K562 (cell line): ENCODE measurements around the gene WNT7B. TPM values are rescaled to one million over a fixed set of nuclear protein-coding genes. Genes with fewer than 3 reads are reported as not detected.

Experiments
- ATAC-seq: fragments of 200-7000 bp; cut with Tn5 transposase; 3 replicates; pipeline ENCODE4 v1.9.1; 2020; ENCODE audit warnings: moderate library complexity
- BruUV-seq: library from RNA; stranded (reverse); fragments of 400-500 nt; replicated peaks from 2 replicates; lab custom pipeline; 2021; lab: Mats Ljungman, UMichigan
- CTCF ChIA-PET: fragments of 300-600 bp; formaldehyde crosslinking; extraction: SDS; loops from one replicate; lab custom pipeline; 2021; ENCODE audit warnings: low intra/inter-chr PET ratio; lab: Yijun Ruan, JAX
- POLR2A ChIA-PET: fragments of 300-600, 350-650 bp; sonication (Branson Sonifier 250); formaldehyde crosslinking; extraction: SDS; loops from one replicate; lab custom pipeline; 2021; ENCODE audit warnings: antibody characterized with exemption, inconsistent platforms; lab: Yijun Ruan, JAX
- DNase-seq, 4 experiments: peaks; one replicate each; pipeline versions ENCODE4 v3.0.0 to v3.0.0-alpha.2; 2011 to 2018; ENCODE audit warnings: low spot score in 3 of 4, mixed read lengths in 3 of 4; ENCODE audit errors: extremely low read depth in 1 of 4
- FAIRE-seq: peaks from 2 replicates; lab custom pipeline; 2011; peaks lifted over from hg19 to GRCh38; lab: Jason Lieb, UNC
- H2AFZ ChIP-seq: 2 replicates; pipeline ENCODE4 v1.6.0; 2011; ENCODE audit warnings: low read depth, low read length, control low read depth, inconsistent platforms
- H3K27ac ChIP-seq: fragments of 200-600 bp; 3 replicates; pipeline ENCODE4 v1.8.0; 2011; ENCODE audit warnings: low read depth, mild to moderate bottlenecking, control low read depth, inconsistent platforms, low read length, moderate library complexity, mixed read lengths; ENCODE audit errors: extremely low read depth
- H3K27me3 ChIP-seq, 2 experiments: fragments of 300-600 bp in 1 of 2; 2 replicates in 1 of 2; 3 replicates in 1 of 2; pipeline versions ENCODE4 v1.6.0 to v1.8.0; 2011; ENCODE audit warnings: inconsistent platforms in 2 of 2, low read length in 2 of 2, mild to moderate bottlenecking in 1 of 2, mixed read lengths in 1 of 2, moderate library complexity in 1 of 2; ENCODE audit not compliant: control insufficient read depth in 2 of 2, insufficient read depth in 2 of 2
- H3K36me3 ChIP-seq: fragments of 300-600 bp; 3 replicates; pipeline ENCODE4 v1.8.0; 2011; ENCODE audit warnings: mild to moderate bottlenecking, low read length, inconsistent platforms; ENCODE audit not compliant: control insufficient read depth, insufficient read depth
- H3K4me1 ChIP-seq, 2 experiments: fragments of 200-600 bp in 1 of 2; replicated peaks in 1 of 2; 2 replicates in 1 of 2; 3 replicates in 1 of 2; pipeline versions ENCODE4 v1.5.1 to v1.8.0; 2011; ENCODE audit warnings: inconsistent platforms in 2 of 2, low read length in 2 of 2, mild to moderate bottlenecking in 1 of 2, mixed read lengths in 1 of 2, moderate library complexity in 1 of 2; ENCODE audit not compliant: control insufficient read depth in 2 of 2, insufficient read depth in 2 of 2
- H3K4me2 ChIP-seq: 2 replicates; pipeline ENCODE4 v1.6.1; 2011; ENCODE audit warnings: low read length, control low read depth, inconsistent platforms, mixed read lengths; ENCODE audit not compliant: insufficient read depth
- H3K4me3 ChIP-seq: fragments of 200-600 bp; sonication (generic), shearing (Covaris generic); 2 replicates; pipeline ENCODE4 v1.5.1; 2016; ENCODE audit warnings: control low read depth, inconsistent platforms
- H3K79me2 ChIP-seq: fragments of 200-600 bp; 3 replicates; pipeline ENCODE4 v1.8.0; 2011; ENCODE audit warnings: low read length, inconsistent platforms; ENCODE audit not compliant: control insufficient read depth, insufficient read depth
- H3K9ac ChIP-seq, 2 experiments: 2 replicates each; pipeline versions ENCODE4 v1.6.0 to v1.6.1; 2011; ENCODE audit warnings: low read depth in 2 of 2, low read length in 2 of 2, control low read depth in 1 of 2, inconsistent platforms in 1 of 2, mild to moderate bottlenecking in 1 of 2, mixed read lengths in 1 of 2; ENCODE audit not compliant: insufficient read depth in 1 of 2
- H3K9me1 ChIP-seq: one replicate; pipeline ENCODE4 v1.6.0; 2011; ENCODE audit warnings: inconsistent platforms, mild to moderate bottlenecking, low read length, moderate library complexity; ENCODE audit not compliant: control insufficient read depth, insufficient read depth
- H3K9me3 ChIP-seq: replicated peaks from 2 replicates; pipeline ENCODE4 v1.5.1; 2011; ENCODE audit warnings: low read depth, low read length, inconsistent platforms; ENCODE audit not compliant: control insufficient read depth, insufficient read depth
- H4K20me1 ChIP-seq: replicated peaks from 2 replicates; pipeline ENCODE4 v1.6.1; 2011; ENCODE audit warnings: low read length, inconsistent platforms, mixed read lengths; ENCODE audit not compliant: control insufficient read depth, insufficient read depth
- HOXB6 ChIP-seq: fragments of 250-450 bp; sonication (Bioruptor Pico); IDR thresholded peaks from 2 replicates; pipeline ENCODE4 v1.5.1; 2022; ENCODE audit warnings: mild to moderate bottlenecking, borderline replicate concordance
- KDM4B ChIP-seq, 2 experiments: fragments of 450-650 bp in 1 of 2; sonication (generic) in 1 of 2; IDR thresholded peaks; 2 replicates each; pipeline ENCODE4 v1.6.1; 2016 to 2017; ENCODE audit warnings: borderline replicate concordance in 2 of 2, antibody characterized with exemption in 1 of 2, low read depth in 1 of 2, mild to moderate bottlenecking in 1 of 2
- MTA1 ChIP-seq: fragments of 450-650 bp; IDR thresholded peaks from 2 replicates; pipeline ENCODE4 v1.6.1; 2017; ENCODE audit warnings: borderline replicate concordance
- NELFE ChIP-seq: IDR thresholded peaks from 2 replicates; pipeline ENCODE4 v1.6.1; 2011; ENCODE audit warnings: mild to moderate bottlenecking; ENCODE audit not compliant: insufficient read depth, insufficient read length
- NONO ChIP-seq, 2 experiments: fragments of 200-400 bp in 1 of 2; fragments of 450-650 bp in 1 of 2; formaldehyde crosslinking in 1 of 2; IDR thresholded peaks; 2 replicates each; pipeline ENCODE4 v1.6.1; 2017; ENCODE audit warnings: low read depth in 2 of 2, mild to moderate bottlenecking in 2 of 2, moderate library complexity in 2 of 2, low read length in 1 of 2
- POLR2B ChIP-seq: fragments of 450-650 bp; IDR thresholded peaks from 2 replicates; pipeline ENCODE4 v1.6.1; 2018; ENCODE audit warnings: low read depth; ENCODE audit not compliant: partially characterized antibody
- RBM15 ChIP-seq: fragments of 200-400 bp; formaldehyde crosslinking; IDR thresholded peaks from 2 replicates; pipeline ENCODE4 v1.6.1; 2018; ENCODE audit warnings: mild to moderate bottlenecking, low read length, moderate library complexity; ENCODE audit not compliant: insufficient read depth
- SREBF1 ChIP-seq: fragments of 150-350 bp; IDR thresholded peaks from 2 replicates; pipeline ENCODE4 v1.6.1; 2014; ENCODE audit warnings: antibody characterized with exemption, low read depth, low read length, borderline replicate concordance
- ZNF274 ChIP-seq: IDR thresholded peaks from 2 replicates; pipeline ENCODE4 v1.6.1; 2011; ENCODE audit warnings: low read depth, mild to moderate bottlenecking, low read length, moderate library complexity, borderline replicate concordance
- WGBS: fragments of 100-300 bp; shearing (Covaris generic); methylation state at CpG from one replicate; pipeline ENCODE4 v1.1.6; 2016; ENCODE audit warnings: low coverage, mixed read lengths; ENCODE audit not compliant: insufficient coverage; ENCODE audit errors: missing lambda C conversion rate; 5-methylcytosine and 5-hydroxymethylcytosine counted together
- in situ Hi-C: fragments of 300-500 bp; cut with MboI; formaldehyde crosslinking; loops from 4 replicates; pipeline ENCODE4 v1.15.0; 2018; ENCODE audit warnings: inconsistent platforms, mixed read lengths
- intact Hi-C: fragments of 100-400 bp; cut with micrococcal nuclease; formaldehyde crosslinking; loops from 2 replicates; pipeline ENCODE4 v1.14.2; 2022
- polyA plus RNA-seq, 8 experiments: library from polyadenylated mRNA; depleted of rRNA in 4 of 8; stranded (reverse) in 5 of 8; unstranded in 3 of 8; fragments of >200 nt; fragmentation: Nextera tagmentation in 2 of 8; fragmentation: Illumina TruSeq in 1 of 8; extraction: Ambion mirVana in 2 of 8; extraction: Trizol in 1 of 8; gene quantifications; 2 replicates each; pipeline versions ENCODE4 v1.2.1 to v1.2.3, GENCODE V29; 2011 to 2014; ENCODE audit warnings: inconsistent platforms in 1 of 8, missing spikeins in 1 of 8
- total RNA-seq, 7 experiments: library from RNA; depleted of rRNA in 6 of 7; stranded (reverse); fragments of >200 nt in 6 of 7; fragmentation: Illumina TruSeq in 2 of 7; extraction: Trizol in 2 of 7; gene quantifications; 2 replicates each; pipeline versions ENCODE4 v1.2.1 to v1.2.3, GENCODE V29; 2011 to 2021; ENCODE audit warnings: low replicate concordance in 1 of 7
- TF ChIP-seq, protein P1 (sequence below): fragments of 450-650 bp; IDR thresholded peaks from 2 replicates; pipeline ENCODE4 v1.6.1; 2017; ENCODE audit warnings: antibody characterized with exemption
- TF ChIP-seq, protein P2 (sequence below): sonication (generic); formaldehyde crosslinking; IDR thresholded peaks from 2 replicates; pipeline ENCODE4 v1.8.0; 2023; ENCODE audit warnings: mild to moderate bottlenecking, missing genetic modification reagents

WNT7B gene
- total and polyA plus RNA-seq, 9 of the 15 experiments (the other 6 are each of a cell fraction or from before 2014, with no cell fraction given) = not detected

DNA sequence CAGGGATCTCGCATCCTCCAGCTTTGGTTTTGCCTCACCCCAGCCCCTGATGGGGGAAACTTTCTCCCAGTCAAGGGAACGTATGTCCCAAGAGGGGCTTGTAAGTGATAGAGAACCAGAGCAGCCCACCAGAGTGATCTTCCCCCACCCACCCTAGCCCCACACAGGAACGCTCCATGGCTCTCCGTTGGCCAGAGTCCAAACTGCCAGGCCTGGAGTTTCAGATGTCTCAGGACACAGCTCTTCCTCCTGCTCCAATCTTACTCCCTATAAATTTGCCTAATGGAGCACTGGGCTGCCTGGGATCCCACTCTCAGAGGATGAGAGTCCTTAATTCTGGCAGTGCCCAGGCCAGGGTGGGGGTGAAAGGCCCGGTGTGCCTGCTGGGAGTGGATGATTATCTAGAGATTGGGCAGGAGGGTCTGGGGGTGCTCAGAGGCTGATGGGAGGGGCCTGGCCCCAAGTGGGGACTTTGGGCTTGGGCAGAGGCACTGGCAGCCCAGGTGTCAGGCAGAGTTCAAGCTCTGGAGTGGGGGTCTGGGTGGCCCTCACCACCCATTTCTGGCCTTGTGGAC lies 79.9 kb downstream of the WNT7B start:
- ATAC-seq (no peak), FAIRE-seq (no peak), DNase-seq (no peak)
- no peaks in the 10 kb centered on the region for H3K9me3 ChIP-seq
- H3K27me3 ChIP-seq = peaks cover 3 to 31% of the 10 kb centered on the region in 2 experiments; a peak in 3 of 5 replicates
- ChIA-PET CTCF (no interaction called here), POLR2A (no interaction called here)
- H3K4me1 ChIP-seq = no peaks in the 10 kb centered on the region
- intact Hi-C loops (no loop called here), in situ Hi-C loops (no loop called here)
- H2AFZ ChIP-seq = no peak overlapping the region
- no peaks in the 10 kb centered on the region for H3K36me3 ChIP-seq
- H4K20me1 ChIP-seq = no peaks in the 10 kb centered on the region
- H3K4me3 ChIP-seq = no peak overlapping the region
- H3K4me2 ChIP-seq = no peak overlapping the region
- BruUV-seq = no TSS peak
- H3K9ac ChIP-seq = no peak overlapping the region
- no peak overlapping the region for H3K27ac ChIP-seq
- WGBS = 0% methylated on average over 1 of the region's 5 CpGs
- H3K79me2 ChIP-seq = no peaks in the 10 kb centered on the region
- H3K9me1 ChIP-seq = no peaks in the 10 kb centered on the region
- TF ChIP-seq NONO (IDR thresholded peaks at IDR 0.05; ENCODE audit: low read depth in 2 of 2, low read length in 1 of 2) (no peak), HOXB6 (CRISPR knock-in tag) (no peak), ZNF274 (no peak), SREBF1 (no peak), KDM4B (IDR thresholded peaks at IDR 0.05; ENCODE audit: borderline replicate concordance in 2 of 2, low read depth in 1 of 2) (no peak), MTA1 (no peak), RBM15 (no peak), NELFE (no peak), POLR2B (no peak)
- TF ChIP-seq, protein P1, sequence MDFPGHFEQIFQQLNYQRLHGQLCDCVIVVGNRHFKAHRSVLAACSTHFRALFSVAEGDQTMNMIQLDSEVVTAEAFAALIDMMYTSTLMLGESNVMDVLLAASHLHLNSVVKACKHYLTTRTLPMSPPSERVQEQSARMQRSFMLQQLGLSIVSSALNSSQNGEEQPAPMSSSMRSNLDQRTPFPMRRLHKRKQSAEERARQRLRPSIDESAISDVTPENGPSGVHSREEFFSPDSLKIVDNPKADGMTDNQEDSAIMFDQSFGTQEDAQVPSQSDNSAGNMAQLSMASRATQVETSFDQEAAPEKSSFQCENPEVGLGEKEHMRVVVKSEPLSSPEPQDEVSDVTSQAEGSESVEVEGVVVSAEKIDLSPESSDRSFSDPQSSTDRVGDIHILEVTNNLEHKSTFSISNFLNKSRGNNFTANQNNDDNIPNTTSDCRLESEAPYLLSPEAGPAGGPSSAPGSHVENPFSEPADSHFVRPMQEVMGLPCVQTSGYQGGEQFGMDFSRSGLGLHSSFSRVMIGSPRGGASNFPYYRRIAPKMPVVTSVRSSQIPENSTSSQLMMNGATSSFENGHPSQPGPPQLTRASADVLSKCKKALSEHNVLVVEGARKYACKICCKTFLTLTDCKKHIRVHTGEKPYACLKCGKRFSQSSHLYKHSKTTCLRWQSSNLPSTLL = no peak
- TF ChIP-seq, protein P2, sequence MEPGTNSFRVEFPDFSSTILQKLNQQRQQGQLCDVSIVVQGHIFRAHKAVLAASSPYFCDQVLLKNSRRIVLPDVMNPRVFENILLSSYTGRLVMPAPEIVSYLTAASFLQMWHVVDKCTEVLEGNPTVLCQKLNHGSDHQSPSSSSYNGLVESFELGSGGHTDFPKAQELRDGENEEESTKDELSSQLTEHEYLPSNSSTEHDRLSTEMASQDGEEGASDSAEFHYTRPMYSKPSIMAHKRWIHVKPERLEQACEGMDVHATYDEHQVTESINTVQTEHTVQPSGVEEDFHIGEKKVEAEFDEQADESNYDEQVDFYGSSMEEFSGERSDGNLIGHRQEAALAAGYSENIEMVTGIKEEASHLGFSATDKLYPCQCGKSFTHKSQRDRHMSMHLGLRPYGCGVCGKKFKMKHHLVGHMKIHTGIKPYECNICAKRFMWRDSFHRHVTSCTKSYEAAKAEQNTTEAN (CRISPR knock-in tag) = no peak
